GM12878 (cell line): ENCODE measurements around the gene ALOX12B.

Experiments
- CEBPB ChIP-seq, 2 experiments: fragments of 150-350 bp in 1 of 2; IDR thresholded peaks; 2 replicates each; pipeline ENCODE4 v1.6.1; 2012 to 2014; ENCODE audit warnings: low read depth in 2 of 2, low read length in 2 of 2, borderline replicate concordance in 1 of 2, inconsistent platforms in 1 of 2
- CHD2 ChIP-seq: IDR thresholded peaks from 2 replicates; pipeline ENCODE4 v1.6.1; 2011; ENCODE audit warnings: low read depth, low read length, improper control_type of control experiment, borderline replicate concordance
- CTCF ChIP-seq, 3 experiments: IDR thresholded peaks in 2 of 3; conservative IDR thresholded peaks in 1 of 3; 2 replicates each; pipeline ENCODE4 v1.5.1; 2011; ENCODE audit warnings: low read depth in 3 of 3, low read length in 3 of 3, mild to moderate bottlenecking in 3 of 3, control low read depth in 2 of 3, moderate library complexity in 2 of 3, inconsistent platforms in 1 of 3, mixed read lengths in 1 of 3; ENCODE audit not compliant: control insufficient read depth in 2 of 3, insufficient read depth in 1 of 3; ENCODE audit errors: extremely low read depth in 1 of 3
- HCFC1 ChIP-seq: fragments of 150-350 bp; IDR thresholded peaks from 2 replicates; pipeline ENCODE4 v1.6.1; 2014; ENCODE audit warnings: low read length
- RB1 ChIP-seq: fragments of 450-650 bp; formaldehyde crosslinking; IDR thresholded peaks from 2 replicates; pipeline ENCODE4 v1.6.1; 2017; ENCODE audit warnings: mild to moderate bottlenecking, borderline replicate concordance
- SMAD1 ChIP-seq: fragments of 450-650 bp; IDR thresholded peaks from 2 replicates; pipeline ENCODE4 v1.6.1; 2018; ENCODE audit warnings: mild to moderate bottlenecking, low read depth; ENCODE audit not compliant: partially characterized antibody

GRCh38 chr17:8110907-8111306, 23.4 kb upstream of the ALOX12B start:
- no peak for TF ChIP-seq CTCF (IDR thresholded peaks at IDR 0.05 in 2 of 3, conservative IDR thresholded peaks at IDR 0.05 in 1 of 3; ENCODE audit: control insufficient read depth in 2 of 3, extremely low read depth in 1 of 3, insufficient read depth in 1 of 3, low read depth in 3 of 3, low read length in 3 of 3)
- TF ChIP-seq RB1 = no peak
- TF ChIP-seq CHD2 = no peak
- no peak for TF ChIP-seq HCFC1
- TF ChIP-seq CEBPB (IDR thresholded peaks at IDR 0.05; ENCODE audit: borderline replicate concordance in 1 of 2, low read depth in 2 of 2, low read length in 2 of 2) = no peak
- TF ChIP-seq SMAD1 = no peak
